HepG2 (cell line): ENCODE results near the gene GTF3C5. TPM values are rescaled to one million over a fixed set of nuclear protein-coding genes. Genes with fewer than 3 reads are reported as not detected.

Experiments
- ATAC-seq: fragments of 200-7000 bp; cut with Tn5 transposase; 3 replicates; pipeline ENCODE4 v1.9.1; 2020; ENCODE audit warnings: mild to moderate bottlenecking, moderate library complexity
- BruUV-seq: library from RNA; stranded (reverse); fragments of 400-500 nt; replicated peaks from 2 replicates; lab custom pipeline; 2021; lab: Mats Ljungman, UMichigan
- CTCF ChIA-PET: fragments of 300-600 bp; formaldehyde crosslinking; extraction: SDS; loops from one replicate; lab custom pipeline; 2021; ENCODE audit warnings: low total read pairs, inconsistent platforms, low intra/inter-chr PET ratio; lab: Yijun Ruan, JAX
- POLR2A ChIA-PET: fragments of 350-600 bp; sonication (Branson Sonifier 250); formaldehyde crosslinking; loops from one replicate; lab custom pipeline; 2020; ENCODE audit warnings: antibody characterized with exemption, inconsistent platforms; lab: Yijun Ruan, JAX
- DNase-seq: peaks from one replicate; pipeline ENCODE4 v3.0.0-alpha.2; 2015; ENCODE audit warnings: low spot score
- FAIRE-seq: peaks from 3 replicates; lab custom pipeline; 2011; peaks lifted over from hg19 to GRCh38; lab: Jason Lieb, UNC
- H2AFZ ChIP-seq: one replicate; pipeline ENCODE4 v1.6.1; 2011; ENCODE audit warnings: low read length, inconsistent platforms
- H3K27ac ChIP-seq: fragments of 300-600 bp; 3 replicates; pipeline ENCODE4 v1.8.0; 2011; ENCODE audit warnings: mixed run types, mild to moderate bottlenecking, mixed read lengths, low read length, inconsistent platforms; ENCODE audit not compliant: insufficient read depth; ENCODE audit errors: extremely low read length
- H3K27me3 ChIP-seq, 2 experiments: fragments of 200-600 bp in 1 of 2; 2 replicates in 1 of 2; 3 replicates in 1 of 2; pipeline versions ENCODE4 v1.6.0 to v1.8.0; 2011; ENCODE audit warnings: low read length in 2 of 2, mild to moderate bottlenecking in 2 of 2, moderate library complexity in 2 of 2, inconsistent platforms in 1 of 2; ENCODE audit not compliant: insufficient read depth in 2 of 2, control insufficient read depth in 1 of 2
- H3K36me3 ChIP-seq, 2 experiments: fragments of 200-600 bp in 1 of 2; replicated peaks in 1 of 2; 2 replicates in 1 of 2; 3 replicates in 1 of 2; pipeline versions ENCODE4 v1.5.1 to v1.8.0; 2011; ENCODE audit warnings: low read length in 2 of 2, inconsistent platforms in 1 of 2; ENCODE audit not compliant: insufficient read depth in 2 of 2, control insufficient read depth in 1 of 2
- H3K4me1 ChIP-seq: 2 replicates; pipeline ENCODE4 v1.5.1; 2012; ENCODE audit warnings: low read length, inconsistent platforms; ENCODE audit not compliant: insufficient read depth
- H3K4me2 ChIP-seq: 2 replicates; pipeline ENCODE4 v1.6.0; 2011; ENCODE audit warnings: low read depth, low read length, inconsistent platforms
- H3K4me3 ChIP-seq, 3 experiments: fragments of 200-600 bp in 1 of 3; sonication (generic), shearing (Covaris generic) in 1 of 3; replicated peaks in 1 of 3; 2 replicates each; pipeline ENCODE4 v1.5.1; 2011 to 2016; ENCODE audit warnings: low read length in 3 of 3, inconsistent platforms in 2 of 3, low read depth in 2 of 3, mild to moderate bottlenecking in 2 of 3, control low read depth in 1 of 3, mixed read lengths in 1 of 3; ENCODE audit not compliant: insufficient read depth in 1 of 3
- H3K79me2 ChIP-seq: one replicate; pipeline ENCODE4 v1.6.1; 2011; ENCODE audit warnings: low read length, inconsistent platforms; ENCODE audit not compliant: insufficient read depth
- H3K9ac ChIP-seq: 2 replicates; pipeline ENCODE4 v1.6.0; 2011; ENCODE audit warnings: mild to moderate bottlenecking, low read depth, low read length, inconsistent platforms; ENCODE audit not compliant: insufficient read depth
- H3K9me3 ChIP-seq: 2 replicates; pipeline ENCODE4 v1.5.1; 2012; ENCODE audit warnings: mild to moderate bottlenecking, low read length
- H4K20me1 ChIP-seq: 2 replicates; pipeline ENCODE4 v1.6.0; 2011; ENCODE audit warnings: inconsistent platforms, mild to moderate bottlenecking, low read length, moderate library complexity; ENCODE audit not compliant: insufficient read depth
- ATF6 ChIP-seq: sonication (generic); formaldehyde crosslinking; conservative IDR thresholded peaks from 2 replicates; pipeline ENCODE4 v1.4.0; 2020; ENCODE audit warnings: missing genetic modification reagents
- DRAP1 ChIP-seq: IDR thresholded peaks from 2 replicates; pipeline ENCODE4 v1.6.1; 2016; ENCODE audit warnings: missing genetic modification reagents, missing compliant biosample characterization
- GATA4 ChIP-seq: sonication (generic); IDR thresholded peaks from 2 replicates; pipeline ENCODE4 v1.6.1; 2016; ENCODE audit warnings: antibody characterized with exemption, low read depth, borderline replicate concordance
- LBX2 ChIP-seq: sonication (generic); formaldehyde crosslinking; IDR thresholded peaks from 2 replicates; pipeline ENCODE4 v1.5.0; 2020; ENCODE audit warnings: missing genetic modification reagents, mild to moderate bottlenecking, borderline replicate concordance
- NFIB ChIP-seq: sonication (generic); formaldehyde crosslinking; IDR thresholded peaks from 2 replicates; pipeline ENCODE4 v1.9.0; 2021; ENCODE audit warnings: missing genetic modification reagents, mild to moderate bottlenecking, borderline replicate concordance
- RFXAP ChIP-seq: sonication (generic); formaldehyde crosslinking; IDR thresholded peaks from 2 replicates; pipeline ENCODE4 v1.4.0; 2020; ENCODE audit warnings: missing genetic modification reagents, borderline replicate concordance
- ZNF407 ChIP-seq: sonication (generic); formaldehyde crosslinking; IDR thresholded peaks from one replicate; pipeline ENCODE4 v1.5.1; 2020; ENCODE audit warnings: mild to moderate bottlenecking, missing genetic modification reagents; ENCODE audit errors: not compliant biosample characterization
- ZNF431 ChIP-seq: sonication (generic); formaldehyde crosslinking; IDR thresholded peaks from 2 replicates; pipeline ENCODE4 v1.9.0; 2022; ENCODE audit warnings: missing genetic modification reagents, low read depth, mild to moderate bottlenecking, borderline replicate concordance
- ZNF644 ChIP-seq: IDR thresholded peaks from 2 replicates; pipeline ENCODE4 v1.6.1; 2016; ENCODE audit warnings: low read depth
- WGBS: methylation state at CpG from one replicate; pipeline ENCODE4 v1.1.6; 2017; ENCODE audit warnings: low lambda C conversion rate; 5-methylcytosine and 5-hydroxymethylcytosine counted together
- in situ Hi-C: cut with HindIII; loops from 2 replicates; pipeline ENCODE4 v1.10.0; 2017; ENCODE audit warnings: low pct_unique_long_range_greater_than_20kb; ENCODE audit not compliant: extremely low pct_ligation_motif_present
- intact Hi-C: fragments of 100-400 bp; cut with micrococcal nuclease; formaldehyde crosslinking; loops from one replicate; pipeline ENCODE4 v1.10.0; 2022; ENCODE audit not compliant: unreplicated experiment
- polyA plus RNA-seq, 8 experiments: library from polyadenylated mRNA; depleted of rRNA in 3 of 8; stranded (reverse) in 7 of 8; unstranded in 1 of 8; fragments of >200 nt; fragmentation: Illumina TruSeq in 4 of 8; extraction: Trizol in 4 of 8; gene quantifications; 2 replicates each; pipeline versions ENCODE4 v1.2.1 to v1.2.3, GENCODE V29; 2011 to 2016; ENCODE audit warnings: low read depth in 4 of 8, missing spikeins in 1 of 8, mixed read lengths in 1 of 8; ENCODE audit not compliant: insufficient read depth in 1 of 8
- total RNA-seq, 5 experiments: library from RNA; depleted of rRNA; stranded (reverse); fragments of >200 nt; fragmentation: Illumina TruSeq; extraction: Trizol; gene quantifications; 2 replicates each; pipeline ENCODE4 v1.2.3, GENCODE V29; 2016; ENCODE audit warnings: low read depth in 1 of 5

GTF3C5 gene
- total and polyA plus RNA-seq, 2 of the 13 experiments (the other 11 are each of a cell fraction or from before 2014, with no cell fraction given): 66.9 to 92.6 TPM

GRCh38 chr9:132995121-132995420 lies 35.7 kb upstream of the GTF3C5 start:
- H3K36me3 ChIP-seq: no peaks in the 10 kb centered on the region
- H3K27ac ChIP-seq: no peak overlapping the region
- H3K4me1 ChIP-seq: peaks cover 78% of the 10 kb centered on the region
- in situ Hi-C loops (no loop called here), intact Hi-C loops (loop anchor here (10.0 kb wide), 1 partner anchor 1450 kb away; no protein-coding TSS in a partner anchor)
- no peaks in the 10 kb centered on the region for H3K9me3 ChIP-seq
- H3K4me3 ChIP-seq: peak overlapping the region in 1 of 3 experiments; percentile 51; a peak in 1 of 6 replicates
- no peak overlapping the region for H2AFZ ChIP-seq
- no peak for DNase-seq
- no peak overlapping the region for H3K9ac ChIP-seq
- peaks cover 7 to 40% of the 10 kb centered on the region in 2 experiments for H3K27me3 ChIP-seq
- ATAC-seq: no peak
- H4K20me1 ChIP-seq: no peaks in the 10 kb centered on the region; the same call in 1 of the 2 replicates
- TF ChIP-seq RFXAP (CRISPR knock-in tag) (no peak), NFIB (no peak), ATF6 (CRISPR knock-in tag) (no peak), ZNF431 (CRISPR knock-in tag) (no peak), GATA4 (no peak), LBX2 (no peak), ZNF644 (no peak), DRAP1 (no peak), ZNF407 (CRISPR knock-in tag) (no peak)
- no peak for FAIRE-seq
- POLR2A ChIA-PET: interaction anchor here (1.1 to 1.7 kb wide), 2 partner anchors 13 to 36 kb away, joined by 3 to 8 read pairs; partner anchors contain the start of gene GTF3C5
- peak overlapping the region; percentile 82 for H3K4me2 ChIP-seq
- CTCF ChIA-PET: no interaction called here
- no TSS peak for BruUV-seq
- H3K79me2 ChIP-seq: no peaks in the 10 kb centered on the region
- 27% methylated on average over 4 of the region's 6 CpGs for WGBS
